Peyer's patch (tissue), 4 donors: ENCODE measurements around the gene TERC. TPM values are rescaled to one million over a fixed set of nuclear protein-coding genes. Genes with fewer than 3 reads are reported as not detected.

Experiments
- DNase-seq, 3 donors: peaks; one replicate each; pipeline ENCODE4 v3.0.0-alpha.2; 2017 to 2019
- H3K27ac ChIP-seq, 4 donors: fragments of 200-600 bp; sonication (generic); one replicate each; pipeline ENCODE4 v1.5.1; 2016 to 2019
- H3K27me3 ChIP-seq, 2 donors: fragments of 200-600 bp; sonication (generic); one replicate each; pipeline ENCODE4 v1.5.1; 2019
- H3K36me3 ChIP-seq, 3 donors: fragments of 200-600 bp; sonication (generic); one replicate each; pipeline ENCODE4 v1.5.1; 2016 to 2019
- H3K4me1 ChIP-seq, 4 donors: fragments of 200-600 bp; sonication (generic); one replicate each; pipeline ENCODE4 v1.5.1; 2016 to 2019
- H3K4me3 ChIP-seq, 4 donors: fragments of 200-600 bp; sonication (generic); 1 replicate in 3 of 4; 2 replicates in 1 of 4; pipeline ENCODE4 v1.5.1; 2016 to 2019; ENCODE audit warnings: mild to moderate bottlenecking in 1 of 4
- H3K9me3 ChIP-seq, 4 donors: fragments of 200-600 bp; sonication (generic); one replicate each; pipeline ENCODE4 v1.5.1; 2016 to 2019; ENCODE audit warnings: mild to moderate bottlenecking in 1 of 4
- POLR2A ChIP-seq, 2 donors: fragments of 450-650 bp; IDR thresholded peaks; one replicate each; pipeline ENCODE4 v1.5.1; 2017; ENCODE audit warnings: antibody characterized with exemption in 2 of 2, mild to moderate bottlenecking in 2 of 2, moderate library complexity in 2 of 2
- total RNA-seq, 4 donors: library from RNA; depleted of rRNA; stranded (reverse); fragments of >200 nt; gene quantifications; one replicate each; pipeline ENCODE4 v1.1.0, GENCODE V29; 2016
- TF ChIP-seq, protein P1 (sequence below), 6 experiments: fragments of 450-650 bp in 4 of 6; fragments of 200-600 bp in 2 of 6; sonication (generic) in 1 of 6; IDR thresholded peaks; one replicate each; pipeline ENCODE4 v1.5.1; 2017 to 2019; ENCODE audit warnings: antibody characterized with exemption in 6 of 6, mild to moderate bottlenecking in 3 of 6, moderate library complexity in 1 of 6

TERC gene
- total RNA-seq, 4 donors from 2014 or later: 52.0 to 78.9 (median 68.4) TPM

DNA sequence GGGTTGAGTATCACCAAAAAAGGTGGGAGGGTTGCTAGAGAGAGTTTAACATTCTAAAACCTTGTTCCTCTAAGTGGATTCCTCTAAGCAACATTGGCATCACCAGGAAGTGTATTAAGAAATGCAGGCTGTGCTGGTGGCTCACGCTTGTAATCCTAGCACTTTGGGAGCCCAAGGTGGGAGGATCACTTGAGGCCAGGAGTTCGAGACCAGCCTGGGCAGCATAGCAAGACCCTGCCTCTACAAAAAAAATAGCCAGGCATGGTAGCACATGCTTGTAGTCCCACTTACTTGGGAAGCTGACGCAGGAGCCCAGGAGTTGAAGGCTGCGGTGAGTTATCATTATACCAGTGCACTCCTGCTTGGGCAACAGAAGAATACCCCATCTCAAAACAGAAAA is 13.0 kb upstream of the TERC start:
- DNase-seq: no peak
- Histone ChIP-seq H3K4me1 (peaks cover 0 to 29% (median 4%) of the 10 kb centered on the region in 4 donors), H3K36me3 (peaks cover 0 to 78% (median 0%) of the 10 kb centered on the region in 3 donors), H3K4me3 (no peak overlapping the region), H3K27ac (no peak overlapping the region), H3K9me3 (no peaks in the 10 kb centered on the region), H3K27me3 (no peaks in the 10 kb centered on the region)
- no peak for TF ChIP-seq POLR2A (IDR thresholded peaks at IDR 0.05)
- TF ChIP-seq, protein P1, sequence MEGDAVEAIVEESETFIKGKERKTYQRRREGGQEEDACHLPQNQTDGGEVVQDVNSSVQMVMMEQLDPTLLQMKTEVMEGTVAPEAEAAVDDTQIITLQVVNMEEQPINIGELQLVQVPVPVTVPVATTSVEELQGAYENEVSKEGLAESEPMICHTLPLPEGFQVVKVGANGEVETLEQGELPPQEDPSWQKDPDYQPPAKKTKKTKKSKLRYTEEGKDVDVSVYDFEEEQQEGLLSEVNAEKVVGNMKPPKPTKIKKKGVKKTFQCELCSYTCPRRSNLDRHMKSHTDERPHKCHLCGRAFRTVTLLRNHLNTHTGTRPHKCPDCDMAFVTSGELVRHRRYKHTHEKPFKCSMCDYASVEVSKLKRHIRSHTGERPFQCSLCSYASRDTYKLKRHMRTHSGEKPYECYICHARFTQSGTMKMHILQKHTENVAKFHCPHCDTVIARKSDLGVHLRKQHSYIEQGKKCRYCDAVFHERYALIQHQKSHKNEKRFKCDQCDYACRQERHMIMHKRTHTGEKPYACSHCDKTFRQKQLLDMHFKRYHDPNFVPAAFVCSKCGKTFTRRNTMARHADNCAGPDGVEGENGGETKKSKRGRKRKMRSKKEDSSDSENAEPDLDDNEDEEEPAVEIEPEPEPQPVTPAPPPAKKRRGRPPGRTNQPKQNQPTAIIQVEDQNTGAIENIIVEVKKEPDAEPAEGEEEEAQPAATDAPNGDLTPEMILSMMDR (IDR thresholded peaks at IDR 0.05): no peak

DNA sequence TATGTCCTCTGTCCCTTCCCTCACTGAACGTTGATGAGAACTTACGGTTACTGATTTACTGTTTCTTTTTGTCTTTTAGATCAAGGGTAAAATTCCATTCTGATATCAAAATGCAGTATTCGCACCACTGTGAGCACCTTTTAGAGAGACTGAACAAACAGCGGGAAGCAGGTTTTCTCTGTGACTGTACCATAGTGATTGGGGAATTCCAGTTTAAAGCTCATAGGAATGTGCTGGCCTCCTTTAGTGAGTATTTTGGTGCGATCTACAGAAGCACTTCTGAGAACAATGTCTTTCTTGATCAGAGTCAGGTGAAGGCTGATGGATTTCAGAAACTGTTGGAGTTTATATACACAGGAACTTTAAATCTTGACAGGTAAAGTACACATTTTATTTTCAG is 9.3 kb upstream of the TERC start:
- H3K4me1 ChIP-seq: peaks cover 0 to 29% (median 6%) of the 10 kb centered on the region in 4 donors
- peak overlapping the region in 3 of 4 donors; percentile 77 to 85 (median 77) for H3K4me3 ChIP-seq
- DNase-seq: no peak
- H3K36me3 ChIP-seq: peaks cover 0 to 42% (median 0%) of the 10 kb centered on the region in 3 donors
- no peaks in the 10 kb centered on the region for H3K9me3 ChIP-seq
- peak overlapping the region in 2 of 4 donors; percentile 97 to 98 for H3K27ac ChIP-seq
- H3K27me3 ChIP-seq: no peaks in the 10 kb centered on the region
- TF ChIP-seq, protein P1 (IDR thresholded peaks at IDR 0.05): no peak
- no peak for TF ChIP-seq POLR2A (IDR thresholded peaks at IDR 0.05)

DNA sequence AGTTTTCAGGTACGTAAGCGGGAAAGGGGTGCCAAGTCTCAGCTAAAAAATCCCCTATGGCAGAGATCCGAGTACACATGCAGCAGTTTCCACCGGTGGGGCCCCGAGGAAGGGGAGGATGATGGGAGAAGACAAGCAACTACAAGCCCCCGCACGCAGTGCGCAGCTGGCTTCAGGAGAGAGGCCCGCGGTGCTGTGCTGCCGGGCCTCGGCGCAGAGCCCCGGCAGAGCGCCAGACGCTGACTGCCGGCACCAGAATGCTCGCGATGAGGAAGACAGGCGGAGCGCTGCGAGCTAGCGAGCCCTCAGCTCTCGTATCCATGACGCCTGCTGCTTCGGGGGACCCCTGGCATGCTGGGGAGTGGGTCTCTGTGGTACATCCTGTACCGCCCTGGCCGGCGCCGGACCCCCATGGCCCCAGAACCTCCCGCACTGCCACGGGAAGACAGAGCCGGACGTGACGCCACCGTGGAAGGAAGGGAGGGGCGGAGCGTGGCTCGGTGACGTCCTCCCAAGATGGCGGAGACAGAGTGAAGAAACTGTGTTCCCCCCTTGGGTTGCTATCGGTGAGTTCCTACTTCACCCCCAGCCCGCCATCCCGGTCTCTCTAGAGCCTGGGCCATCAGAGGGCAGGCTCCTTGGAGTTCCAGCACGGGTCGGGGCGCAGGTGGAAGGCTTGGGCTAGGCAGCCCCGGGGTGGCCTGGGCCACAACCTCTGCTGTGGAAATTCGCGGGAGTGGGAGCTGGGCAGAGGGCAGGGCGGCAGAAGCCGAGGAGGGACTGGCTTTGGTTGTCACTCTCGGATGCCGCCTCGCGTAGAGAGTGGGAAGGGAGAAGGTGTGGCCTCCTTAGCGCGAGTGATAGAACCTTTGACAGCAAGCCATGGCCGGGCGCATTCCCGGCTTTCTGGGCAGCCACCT is 8.3 kb upstream of the TERC start, which contains the start of gene MYNN:
TSS of gene MYNN (plus strand) at position 500 of the 920 bp plus-strand sequence. CDS start 900 bp downstream, outside the sequence.
- DNase-seq: peak; percentile 95 to 98 (median 96)
- Histone ChIP-seq H3K27me3 (no peaks in the 10 kb centered on the region), H3K36me3 (peaks cover 0 to 33% (median 0%) of the 10 kb centered on the region in 3 donors), H3K4me1 (peaks cover 0 to 29% (median 6%) of the 10 kb centered on the region in 4 donors), H3K4me3 (peak within 1 kb of the TSS; percentile 75 to 85 (median 77)), H3K27ac (peak within 1 kb of the TSS; percentile 97 to 99 (median 98)), H3K9me3 (no peaks in the 10 kb centered on the region)
- TF ChIP-seq, protein P1 (IDR thresholded peaks at IDR 0.05): peak in 4 of 6 experiments; percentile 10 to 36 (median 28)
- TF ChIP-seq POLR2A (IDR thresholded peaks at IDR 0.05): peak; percentile 98 to 99

DNA sequence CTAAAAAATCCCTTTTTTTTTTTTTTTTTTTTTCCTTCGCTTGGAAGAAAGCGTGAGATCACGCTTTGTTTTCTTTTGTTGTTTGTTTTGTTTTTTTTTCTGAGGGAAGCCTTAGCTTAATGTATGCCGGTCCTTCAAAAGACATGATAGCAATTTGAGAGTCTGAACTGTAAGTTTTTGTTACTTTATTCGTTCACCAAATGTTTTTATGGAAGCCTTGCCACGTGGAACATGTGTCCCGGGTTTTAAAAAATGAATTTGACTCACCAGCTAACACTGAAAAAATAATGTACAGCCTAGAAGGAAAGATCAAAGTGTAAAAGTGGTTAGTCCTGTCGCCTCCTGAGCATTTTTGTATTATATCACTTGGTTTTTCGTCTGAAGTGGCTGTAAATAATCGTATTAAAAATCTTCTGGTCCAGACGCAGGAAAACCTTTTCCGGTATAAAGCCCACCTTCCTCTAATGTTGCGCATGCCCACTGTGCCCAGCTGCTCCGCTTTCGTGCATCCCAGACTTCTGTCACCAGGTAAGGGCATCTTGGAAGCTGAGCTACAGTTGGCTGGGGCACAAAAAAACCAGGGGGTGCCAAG is 7.5 kb upstream of the TERC start:
- DNase-seq: peak in 2 of 3 donors; percentile 69 to 84
- H3K9me3 ChIP-seq: no peaks in the 10 kb centered on the region
- peak overlapping the region; percentile 97 to 99 (median 98) for H3K27ac ChIP-seq
- H3K36me3 ChIP-seq: peaks cover 0 to 26% (median 0%) of the 10 kb centered on the region in 3 donors
- H3K4me1 ChIP-seq: peaks cover 0 to 29% (median 6%) of the 10 kb centered on the region in 4 donors
- no peaks in the 10 kb centered on the region for H3K27me3 ChIP-seq
- TF ChIP-seq, protein P1 (IDR thresholded peaks at IDR 0.05): no peak
- TF ChIP-seq POLR2A (IDR thresholded peaks at IDR 0.05): no peak
- H3K4me3 ChIP-seq: peak overlapping the region; percentile 75 to 85 (median 77)

DNA sequence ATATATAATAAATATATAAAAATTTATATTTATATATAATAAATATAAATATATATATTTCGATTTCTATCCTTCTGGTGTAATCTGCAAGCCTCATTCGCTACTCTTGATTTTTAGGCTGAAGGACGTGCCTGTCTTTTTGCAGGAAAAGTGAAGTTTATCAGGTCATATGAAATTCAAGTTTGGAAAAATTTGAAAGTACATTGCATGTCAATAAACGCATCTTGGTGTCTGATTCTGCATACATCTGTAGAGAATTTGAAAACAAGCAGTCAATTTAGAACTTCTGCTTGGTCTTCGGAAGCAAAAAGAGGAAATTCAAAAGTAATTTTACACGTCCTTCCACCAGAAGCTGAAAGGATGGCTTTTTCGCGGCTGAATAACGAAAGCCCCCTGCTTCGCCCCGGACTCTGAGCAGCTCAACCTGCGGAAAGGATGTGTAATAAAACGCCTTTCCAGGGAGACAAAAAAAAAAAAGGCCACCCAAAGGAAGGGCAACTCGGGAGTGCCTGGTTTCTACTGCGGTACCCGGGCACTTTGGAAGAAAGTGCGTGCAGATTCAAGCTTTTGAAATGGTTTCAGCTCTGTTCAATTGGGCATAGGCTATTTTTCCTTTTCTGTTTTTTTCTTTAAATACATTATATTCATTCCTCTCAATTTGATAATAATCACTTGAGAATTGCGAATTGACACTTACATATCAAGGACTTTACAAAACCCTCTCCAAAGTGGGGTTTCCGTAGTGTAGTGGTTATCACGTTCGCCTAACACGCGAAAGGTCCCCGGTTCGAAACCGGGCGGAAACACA is 6.8 kb upstream of the TERC start:
- peaks cover 0 to 19% (median 0%) of the 10 kb centered on the region in 3 donors for H3K36me3 ChIP-seq
- peaks cover 0 to 25% (median 6%) of the 10 kb centered on the region in 4 donors for H3K4me1 ChIP-seq
- peak overlapping the region; percentile 37 to 99 (median 98) for H3K27ac ChIP-seq
- no peaks in the 10 kb centered on the region for H3K9me3 ChIP-seq
- TF ChIP-seq, protein P1 (IDR thresholded peaks at IDR 0.05): no peak
- no peak for TF ChIP-seq POLR2A (IDR thresholded peaks at IDR 0.05)
- H3K27me3 ChIP-seq: no peaks in the 10 kb centered on the region
- H3K4me3 ChIP-seq: peak overlapping the region; percentile 75 to 85 (median 77)
- peak in 2 of 3 donors; percentile 38 to 74 for DNase-seq
